ENCODE results near the gene TXNRD3. TPM values are rescaled to one million over a fixed set of nuclear protein-coding genes. Genes with fewer than 3 reads are reported as not detected.

The TXNRD3 gene
- total RNA-seq, 1 experiment from 2014 or later = 6.9 TPM

DNA sequence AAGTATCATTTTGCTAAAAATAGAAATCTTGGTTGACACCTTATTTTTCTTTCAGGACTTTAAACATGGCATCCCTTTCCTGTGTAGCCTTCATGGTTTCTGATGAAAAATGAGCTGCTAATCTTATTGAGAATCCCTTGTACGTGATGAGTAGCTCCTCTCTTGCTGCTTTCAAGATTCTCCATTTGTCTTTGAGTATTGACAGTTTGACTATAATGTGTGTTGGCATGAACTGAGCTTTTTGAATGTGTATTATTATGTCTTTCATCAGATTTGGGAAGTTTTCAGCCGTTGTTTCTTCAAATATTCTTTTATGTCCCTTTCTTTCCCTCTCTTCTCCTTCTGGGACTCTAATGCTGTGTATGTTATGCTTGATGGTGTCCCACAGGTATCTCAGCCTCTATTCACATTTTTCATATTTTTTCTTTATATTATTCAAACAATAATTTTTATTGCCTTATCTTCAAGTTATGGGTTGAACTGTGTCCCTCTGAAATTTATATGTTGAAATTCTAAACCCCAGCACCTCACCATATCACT, 92.1 kb downstream of the TXNRD3 start (continued):
- TF ChIP-seq, protein P1, sequence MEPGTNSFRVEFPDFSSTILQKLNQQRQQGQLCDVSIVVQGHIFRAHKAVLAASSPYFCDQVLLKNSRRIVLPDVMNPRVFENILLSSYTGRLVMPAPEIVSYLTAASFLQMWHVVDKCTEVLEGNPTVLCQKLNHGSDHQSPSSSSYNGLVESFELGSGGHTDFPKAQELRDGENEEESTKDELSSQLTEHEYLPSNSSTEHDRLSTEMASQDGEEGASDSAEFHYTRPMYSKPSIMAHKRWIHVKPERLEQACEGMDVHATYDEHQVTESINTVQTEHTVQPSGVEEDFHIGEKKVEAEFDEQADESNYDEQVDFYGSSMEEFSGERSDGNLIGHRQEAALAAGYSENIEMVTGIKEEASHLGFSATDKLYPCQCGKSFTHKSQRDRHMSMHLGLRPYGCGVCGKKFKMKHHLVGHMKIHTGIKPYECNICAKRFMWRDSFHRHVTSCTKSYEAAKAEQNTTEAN (CRISPR knock-in tag; IDR thresholded peaks at IDR 0.05) = no peak
- TF ChIP-seq STAT6 (CRISPR knock-in tag; conservative IDR thresholded peaks at IDR 0.05; ENCODE audit: low read depth) (no peak), TCF7 (CRISPR knock-in tag; IDR thresholded peaks at IDR 0.05; ENCODE audit: low read depth) (no peak), SMAD3 (CRISPR knock-in tag; IDR thresholded peaks at IDR 0.05; ENCODE audit: borderline replicate concordance) (no peak), ZNF671 (CRISPR knock-in tag; IDR thresholded peaks at IDR 0.05) (no peak), IRF2 (CRISPR knock-in tag; IDR thresholded peaks at IDR 0.05; ENCODE audit: borderline replicate concordance, low read depth) (no peak), NR3C1 (CRISPR knock-in tag; conservative IDR thresholded peaks at IDR 0.05; ENCODE audit: low read depth) (no peak), MXD4 (CRISPR knock-in tag; IDR thresholded peaks at IDR 0.05; ENCODE audit: borderline replicate concordance) (no peak), NFATC4 (CRISPR knock-in tag; IDR thresholded peaks at IDR 0.05) (no peak), JUN (CRISPR knock-in tag; IDR thresholded peaks at IDR 0.05) (no peak), ZNF512 (CRISPR knock-in tag; IDR thresholded peaks at IDR 0.05; ENCODE audit: borderline replicate concordance) (no peak)

DNA sequence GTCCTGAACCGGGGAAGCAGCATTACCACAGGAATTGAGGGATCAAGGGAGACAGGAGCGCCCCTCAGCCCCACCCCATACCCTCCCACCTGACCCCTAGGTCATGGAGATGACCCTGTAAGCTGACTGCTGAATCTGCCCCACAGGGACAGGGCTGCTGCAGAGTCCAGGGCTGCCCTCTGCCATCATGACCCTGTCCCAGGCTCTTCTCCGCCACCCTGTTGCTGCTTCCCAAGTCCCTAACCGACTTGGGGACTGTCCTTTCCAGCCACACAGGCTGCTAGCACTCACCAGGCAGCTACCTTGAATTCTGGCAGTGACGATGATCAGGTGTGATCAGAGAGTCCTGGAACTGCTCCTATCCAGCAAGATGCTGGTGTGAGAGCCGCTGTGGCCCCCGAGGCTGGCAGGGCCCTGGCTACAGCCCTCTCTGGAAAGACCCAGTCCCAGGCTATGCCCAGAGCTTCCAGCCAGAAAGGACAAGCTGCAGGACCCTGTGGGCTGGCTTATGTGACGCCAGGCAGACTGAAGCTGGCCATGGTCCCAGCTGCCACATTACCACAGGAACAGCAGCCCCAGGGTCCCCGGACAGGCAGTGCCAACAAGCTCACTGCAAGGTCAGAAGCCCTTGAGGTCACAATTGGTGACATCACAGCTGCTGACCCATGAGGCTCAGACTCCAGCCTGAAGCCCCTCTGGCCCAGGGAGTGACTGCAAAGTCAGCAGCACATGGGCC, 96.4 kb downstream of the TXNRD3 start, which contains the start of gene C3orf22:
C3orf22 (minus strand) TSS at position 597 of the 736 bp plus-strand sequence. CDS start 5,542 bp downstream, outside the sequence.
- DNase-seq (ENCODE audit: low spot score) (no peak), ATAC-seq (no peak)
- ChIA-PET CTCF (interaction anchor here (1.1 kb wide), 1 partner anchor 10 kb away, joined by 3 read pairs; no protein-coding TSS in a partner anchor), POLR2A (no interaction called here)
- Mint-ChIP-seq H3K9me3 (peaks cover 11% of the 10 kb centered on the region), H3K4me1 (peaks cover 3% of the 10 kb centered on the region; the same call in 1 of the 2 replicates), H3K36me3 (no peaks in the 10 kb centered on the region), H3K27me3 (ENCODE audit: low read depth) (no peaks in the 10 kb centered on the region; the same call in 1 of the 2 replicates), H3K27ac (no peak within 1 kb of the TSS), H3K4me3 (no peak within 1 kb of the TSS)
- no peak for TF ChIP-seq JAZF1 (CRISPR knock-in tag; IDR thresholded peaks at IDR 0.05)
- no peak for TF ChIP-seq ETV6 (CRISPR knock-in tag; IDR thresholded peaks at IDR 0.05)
- TF ChIP-seq CDX4 (CRISPR knock-in tag; IDR thresholded peaks at IDR 0.05; ENCODE audit: borderline replicate concordance) = no peak
- no peak for TF ChIP-seq ZNF425 (CRISPR knock-in tag; conservative IDR thresholded peaks at IDR 0.05)
- TF ChIP-seq TP53 (CRISPR knock-in tag; IDR thresholded peaks at IDR 0.05) = no peak
- no peak for TF ChIP-seq PRDM15 (CRISPR knock-in tag; IDR thresholded peaks at IDR 0.05)
- TF ChIP-seq, protein P2, sequence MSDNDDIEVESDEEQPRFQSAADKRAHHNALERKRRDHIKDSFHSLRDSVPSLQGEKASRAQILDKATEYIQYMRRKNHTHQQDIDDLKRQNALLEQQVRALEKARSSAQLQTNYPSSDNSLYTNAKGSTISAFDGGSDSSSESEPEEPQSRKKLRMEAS (CRISPR knock-in tag; IDR thresholded peaks at IDR 0.05) = no peak
- no peak for TF ChIP-seq JUN (CRISPR knock-in tag; IDR thresholded peaks at IDR 0.05)
- TF ChIP-seq, protein P3, sequence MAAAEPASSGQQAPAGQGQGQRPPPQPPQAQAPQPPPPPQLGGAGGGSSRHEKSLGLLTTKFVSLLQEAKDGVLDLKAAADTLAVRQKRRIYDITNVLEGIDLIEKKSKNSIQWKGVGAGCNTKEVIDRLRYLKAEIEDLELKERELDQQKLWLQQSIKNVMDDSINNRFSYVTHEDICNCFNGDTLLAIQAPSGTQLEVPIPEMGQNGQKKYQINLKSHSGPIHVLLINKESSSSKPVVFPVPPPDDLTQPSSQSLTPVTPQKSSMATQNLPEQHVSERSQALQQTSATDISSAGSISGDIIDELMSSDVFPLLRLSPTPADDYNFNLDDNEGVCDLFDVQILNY (CRISPR knock-in tag; IDR thresholded peaks at IDR 0.05) = no peak

Measured in WTC11 (cell line).